Rectal smooth muscle tissue (tissue), 1 donor: ENCODE measurements around the gene XYLB.

Experiments used
- H3K27ac ChIP-seq: one replicate; pipeline ENCODE4 v1.7.0; 2013; ENCODE audit warnings: low read depth, low read length, inconsistent platforms
- H3K27me3 ChIP-seq: one replicate; pipeline ENCODE4 v1.7.0; 2013; ENCODE audit warnings: low read length; ENCODE audit not compliant: control insufficient read depth, insufficient read depth
- H3K36me3 ChIP-seq: one replicate; pipeline ENCODE4 v1.7.0; 2013; ENCODE audit warnings: low read length; ENCODE audit not compliant: control insufficient read depth, insufficient read depth
- H3K4me1 ChIP-seq: one replicate; pipeline ENCODE4 v1.7.0; 2013; ENCODE audit warnings: low read length; ENCODE audit not compliant: control insufficient read depth, insufficient read depth
- H3K4me3 ChIP-seq: one replicate; pipeline ENCODE4 v1.7.0; 2013; ENCODE audit warnings: low read length
- H3K9ac ChIP-seq: one replicate; pipeline ENCODE4 v1.7.0; 2013; ENCODE audit warnings: low read length

XYLB gene

GRCh38 chr3:38354588-38355330 is 8.2 kb downstream of the XYLB start:
- Histone ChIP-seq H3K36me3 (no peaks in the 10 kb centered on the region), H3K9ac (no peak overlapping the region), H3K4me1 (no peaks in the 10 kb centered on the region), H3K4me3 (no peak overlapping the region), H3K27ac (no peak overlapping the region), H3K27me3 (no peaks in the 10 kb centered on the region)

GRCh38 chr3:38359038-38359437 is 12.5 kb downstream of the XYLB start:
- Histone ChIP-seq H3K27me3 (no peaks in the 10 kb centered on the region), H3K36me3 (no peaks in the 10 kb centered on the region), H3K4me3 (no peak overlapping the region), H3K9ac (no peak overlapping the region), H3K4me1 (no peaks in the 10 kb centered on the region), H3K27ac (no peak overlapping the region)

GRCh38 chr3:38360345-38360744 is 13.8 kb downstream of the XYLB start:
- Histone ChIP-seq H3K27ac (no peak overlapping the region), H3K27me3 (no peaks in the 10 kb centered on the region), H3K4me3 (no peak overlapping the region), H3K36me3 (no peaks in the 10 kb centered on the region), H3K4me1 (no peaks in the 10 kb centered on the region), H3K9ac (no peak overlapping the region)

- H3K4me3 ChIP-seq = no peak overlapping the region
- H3K27me3 ChIP-seq = no peaks in the 10 kb centered on the region
- no peaks in the 10 kb centered on the region for H3K36me3 ChIP-seq
- no peaks in the 10 kb centered on the region for H3K4me1 ChIP-seq
- H3K27ac ChIP-seq = no peak overlapping the region
- no peak overlapping the region for H3K9ac ChIP-seq
These were observed 14.9 kb downstream of the XYLB start for GRCh38 chr3:38361496-38361895.

GRCh38 chr3:38362825-38363224 is 16.2 kb downstream of the XYLB start:
- Histone ChIP-seq H3K27ac (no peak overlapping the region), H3K27me3 (no peaks in the 10 kb centered on the region), H3K4me3 (no peak overlapping the region), H3K36me3 (no peaks in the 10 kb centered on the region), H3K9ac (no peak overlapping the region), H3K4me1 (peaks cover 3% of the 10 kb centered on the region)

- no peak overlapping the region for H3K9ac ChIP-seq
- peaks cover 3% of the 10 kb centered on the region for H3K36me3 ChIP-seq
- no peak overlapping the region for H3K27ac ChIP-seq
- no peak overlapping the region for H3K4me3 ChIP-seq
- H3K27me3 ChIP-seq = no peaks in the 10 kb centered on the region
- H3K4me1 ChIP-seq = peaks cover 3% of the 10 kb centered on the region
These were observed 18.3 kb downstream of the XYLB start for GRCh38 chr3:38364721-38365400.

GRCh38 chr3:38365469-38366062 is 19.0 kb downstream of the XYLB start:
- Histone ChIP-seq H3K9ac (no peak overlapping the region), H3K4me1 (peaks cover 3% of the 10 kb centered on the region), H3K4me3 (no peak overlapping the region), H3K36me3 (peaks cover 3% of the 10 kb centered on the region), H3K27ac (no peak overlapping the region), H3K27me3 (no peaks in the 10 kb centered on the region)

GRCh38 chr3:38366082-38366481 is 19.5 kb downstream of the XYLB start:
- Histone ChIP-seq H3K4me1 (peaks cover 3% of the 10 kb centered on the region), H3K36me3 (peaks cover 3% of the 10 kb centered on the region), H3K4me3 (no peak overlapping the region), H3K27me3 (no peaks in the 10 kb centered on the region), H3K27ac (no peak overlapping the region), H3K9ac (no peak overlapping the region)

GRCh38 chr3:38367779-38368178 is 21.2 kb downstream of the XYLB start:
- no peaks in the 10 kb centered on the region for H3K27me3 ChIP-seq
- no peak overlapping the region for H3K9ac ChIP-seq
- peaks cover 3% of the 10 kb centered on the region for H3K4me1 ChIP-seq
- H3K36me3 ChIP-seq = peaks cover 5% of the 10 kb centered on the region
- no peak overlapping the region for H3K27ac ChIP-seq
- no peak overlapping the region for H3K4me3 ChIP-seq

GRCh38 chr3:38368238-38368637 is 21.7 kb downstream of the XYLB start:
- Histone ChIP-seq H3K4me3 (no peak overlapping the region), H3K27me3 (no peaks in the 10 kb centered on the region), H3K4me1 (peaks cover 3% of the 10 kb centered on the region), H3K9ac (no peak overlapping the region), H3K36me3 (peaks cover 5% of the 10 kb centered on the region), H3K27ac (no peak overlapping the region)

- Histone ChIP-seq H3K27me3 (no peaks in the 10 kb centered on the region), H3K4me3 (no peak overlapping the region), H3K9ac (no peak overlapping the region), H3K4me1 (peaks cover 3% of the 10 kb centered on the region), H3K27ac (no peak overlapping the region), H3K36me3 (peaks cover 5% of the 10 kb centered on the region)
These were observed 22.6 kb downstream of the XYLB start for GRCh38 chr3:38369186-38369585.

- peaks cover 3% of the 10 kb centered on the region for H3K4me1 ChIP-seq
- H3K27ac ChIP-seq = no peak overlapping the region
- no peak overlapping the region for H3K9ac ChIP-seq
- H3K27me3 ChIP-seq = no peaks in the 10 kb centered on the region
- no peak overlapping the region for H3K4me3 ChIP-seq
- H3K36me3 ChIP-seq = peaks cover 5% of the 10 kb centered on the region
These were observed 23.6 kb downstream of the XYLB start for GRCh38 chr3:38370149-38370548.
